Measurements from ENCODE around the gene SCMH1.

SCMH1 gene

GRCh38 chr1:41078193-41078592 is 163.9 kb downstream of the SCMH1 start:
- DNase-seq, result no peak

GRCh38 chr1:41073971-41074370 is 168.1 kb downstream of the SCMH1 start:
- no peak for DNase-seq

GRCh38 chr1:41072051-41072450 is 170.1 kb downstream of the SCMH1 start:
- DNase-seq, result no peak

- no peak for DNase-seq
These were observed 185.2 kb downstream of the SCMH1 start for GRCh38 chr1:41056907-41057306.

- no peak for DNase-seq
These were observed 188.8 kb downstream of the SCMH1 start for GRCh38 chr1:41053316-41053715.

- no peak for DNase-seq
These were observed 191.1 kb downstream of the SCMH1 start for GRCh38 chr1:41051022-41051421.

- DNase-seq, result no peak
These were observed 193.6 kb downstream of the SCMH1 start for GRCh38 chr1:41048540-41048939.

GRCh38 chr1:41046347-41046775 is 195.7 kb downstream of the SCMH1 start:
- no peak for DNase-seq

- DNase-seq, result no peak
These were observed 196.4 kb downstream of the SCMH1 start for GRCh38 chr1:41045740-41046139.

GRCh38 chr1:41044187-41044586 is 197.9 kb downstream of the SCMH1 start:
- no peak for DNase-seq

- DNase-seq, result no peak
These were observed 200.4 kb downstream of the SCMH1 start for GRCh38 chr1:41041614-41042270.

- no peak for DNase-seq
These were observed 204.0 kb downstream of the SCMH1 start for GRCh38 chr1:41038110-41038509.

GRCh38 chr1:41037116-41037903 is 204.8 kb downstream of the SCMH1 start:
- DNase-seq, result no peak

GRCh38 chr1:41033272-41033671 is 208.8 kb downstream of the SCMH1 start:
- no peak for DNase-seq

GRCh38 chr1:41032147-41032546 is 210.0 kb downstream of the SCMH1 start:
- DNase-seq, result no peak

GRCh38 chr1:41030872-41031616 is 211.1 kb downstream of the SCMH1 start:
- no peak for DNase-seq

- no peak for DNase-seq
These were observed 214.0 kb downstream of the SCMH1 start for GRCh38 chr1:41028034-41028642.

- no peak for DNase-seq
These were observed 215.9 kb downstream of the SCMH1 start for GRCh38 chr1:41025979-41026819.

- no peak for DNase-seq
These were observed 217.2 kb downstream of the SCMH1 start for GRCh38 chr1:41024953-41025352.

- DNase-seq, result no peak
These were observed 218.7 kb downstream of the SCMH1 start for GRCh38 chr1:41023279-41023990.

- no peak for DNase-seq
These were observed 219.7 kb downstream of the SCMH1 start for GRCh38 chr1:41022424-41022823.
